UCSD-AML1 (cell line): ENCODE data around the gene MEGF11.
"Not testable (repeated sequence)": the region's sequence is repeated elsewhere in the genome, so short reads cannot be mapped to it uniquely, and the experiment has no call there.

Source experiments
- DNase-seq: peaks from one replicate; lab custom pipeline; 2025; ENCODE audit not compliant: unreplicated experiment; lab: John Stamatoyannopoulos, UW

MEGF11 gene

GRCh38 chr15:66276546-66276945 lies 23.0 kb upstream of the MEGF11 start:
- no peak for DNase-seq

DNA sequence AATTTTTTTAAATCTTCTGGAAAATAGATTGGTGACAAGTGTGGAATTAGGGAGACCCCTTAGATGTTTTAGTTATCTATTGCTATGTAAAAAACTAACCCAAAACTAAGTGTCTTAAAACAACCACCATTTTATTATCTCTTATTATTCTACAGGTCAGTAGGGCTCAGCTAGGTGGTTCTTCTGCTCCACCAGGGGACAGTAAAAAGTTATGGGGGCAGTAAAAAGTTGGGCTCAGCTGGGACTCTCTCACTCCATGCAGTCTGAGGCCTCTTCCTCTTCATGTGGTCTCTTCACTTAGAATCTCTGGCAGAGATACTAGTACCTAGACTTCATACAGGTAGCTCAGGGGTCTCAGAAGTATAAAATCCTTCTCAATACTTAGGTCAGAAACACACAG lies 21.8 kb upstream of the MEGF11 start:
- DNase-seq: no peak

DNA sequence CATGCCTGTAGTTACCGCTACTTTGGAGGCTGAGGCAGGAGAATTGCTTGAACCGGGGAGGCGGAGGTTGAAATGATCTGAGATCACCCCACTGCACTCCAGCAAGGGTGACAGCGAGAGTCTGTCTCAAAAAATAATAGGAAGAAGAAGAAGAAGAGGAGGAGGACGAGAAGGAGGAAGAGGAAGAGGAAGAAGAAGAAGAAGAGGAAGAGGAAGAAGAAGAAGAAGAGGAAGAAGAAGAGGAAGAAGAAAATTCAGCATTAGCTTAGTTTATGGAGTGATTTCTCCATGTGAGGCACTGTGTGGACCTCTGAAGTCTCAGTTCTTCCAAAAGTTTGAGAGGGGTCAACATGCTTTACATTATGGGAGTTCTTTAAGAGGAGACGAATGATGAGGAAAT lies 17.4 kb upstream of the MEGF11 start:
- no peak for DNase-seq

GRCh38 chr15:66269326-66270090 lies 16.0 kb upstream of the MEGF11 start:
- no peak for DNase-seq

- no peak for DNase-seq
Measured at GRCh38 chr15:66264859-66265513, 11.4 kb upstream of the MEGF11 start.

DNA sequence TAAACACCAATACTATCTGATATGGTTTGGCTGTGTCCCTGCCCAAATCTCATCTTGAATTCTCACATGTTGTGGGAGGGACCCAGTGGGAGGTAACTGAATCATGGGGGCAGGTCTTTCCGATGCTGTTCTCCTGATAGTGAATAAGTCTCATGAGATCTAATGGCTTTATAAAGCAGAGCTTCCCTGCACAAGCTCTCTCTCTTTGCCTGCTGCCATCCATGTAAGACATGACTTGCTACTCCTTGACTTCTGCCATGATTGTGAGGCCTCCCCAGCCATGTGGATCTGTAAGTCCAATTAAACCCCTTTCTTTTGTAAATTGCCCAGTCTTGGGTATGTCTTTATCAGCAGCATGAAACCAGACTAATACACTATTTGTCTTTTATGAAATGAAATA lies 9.3 kb upstream of the MEGF11 start:
- not testable (repeated sequence) for DNase-seq

DNA sequence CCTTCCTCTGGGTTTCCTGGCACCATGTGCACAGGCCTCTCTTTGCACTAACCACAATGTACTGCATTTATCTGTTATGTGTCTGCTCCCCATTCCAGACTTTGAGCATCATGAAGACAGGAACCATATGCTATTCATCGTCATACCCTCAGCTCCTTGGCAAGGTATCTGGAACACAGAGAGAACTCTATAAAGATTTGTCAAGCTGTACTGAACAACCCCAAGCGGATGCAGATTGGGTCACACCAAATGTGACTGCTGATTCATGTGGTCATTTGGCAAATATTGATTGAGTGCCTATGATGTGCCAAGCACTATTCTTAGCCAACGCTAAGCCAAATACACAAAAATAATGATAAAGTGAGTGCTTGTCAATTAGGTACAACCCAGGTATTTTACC lies 7.5 kb upstream of the MEGF11 start:
- no peak for DNase-seq

DNA sequence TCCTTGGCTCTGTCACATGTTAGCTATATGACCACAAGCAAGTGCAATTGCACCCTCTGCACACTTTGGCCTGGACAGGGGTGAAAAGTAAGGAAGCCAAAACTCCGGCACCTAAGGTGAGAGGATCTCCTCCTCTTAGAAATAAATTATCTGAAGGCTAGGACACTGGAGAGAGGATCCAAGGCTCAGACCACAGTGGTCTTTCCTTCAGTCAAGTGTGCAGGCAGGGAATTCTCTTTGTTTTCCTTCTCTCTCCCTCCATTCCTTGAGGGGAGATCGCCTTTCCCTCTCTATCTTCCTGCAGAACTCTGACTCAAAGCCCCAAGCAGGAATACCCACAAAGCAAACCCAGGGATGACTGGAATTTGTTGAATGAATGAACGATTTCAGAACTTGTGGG lies 3.1 kb upstream of the MEGF11 start:
- DNase-seq: no peak

- no peak for DNase-seq
Measured at GRCh38 chr15:66254951-66255676, 1.6 kb upstream of the MEGF11 start.

DNA sequence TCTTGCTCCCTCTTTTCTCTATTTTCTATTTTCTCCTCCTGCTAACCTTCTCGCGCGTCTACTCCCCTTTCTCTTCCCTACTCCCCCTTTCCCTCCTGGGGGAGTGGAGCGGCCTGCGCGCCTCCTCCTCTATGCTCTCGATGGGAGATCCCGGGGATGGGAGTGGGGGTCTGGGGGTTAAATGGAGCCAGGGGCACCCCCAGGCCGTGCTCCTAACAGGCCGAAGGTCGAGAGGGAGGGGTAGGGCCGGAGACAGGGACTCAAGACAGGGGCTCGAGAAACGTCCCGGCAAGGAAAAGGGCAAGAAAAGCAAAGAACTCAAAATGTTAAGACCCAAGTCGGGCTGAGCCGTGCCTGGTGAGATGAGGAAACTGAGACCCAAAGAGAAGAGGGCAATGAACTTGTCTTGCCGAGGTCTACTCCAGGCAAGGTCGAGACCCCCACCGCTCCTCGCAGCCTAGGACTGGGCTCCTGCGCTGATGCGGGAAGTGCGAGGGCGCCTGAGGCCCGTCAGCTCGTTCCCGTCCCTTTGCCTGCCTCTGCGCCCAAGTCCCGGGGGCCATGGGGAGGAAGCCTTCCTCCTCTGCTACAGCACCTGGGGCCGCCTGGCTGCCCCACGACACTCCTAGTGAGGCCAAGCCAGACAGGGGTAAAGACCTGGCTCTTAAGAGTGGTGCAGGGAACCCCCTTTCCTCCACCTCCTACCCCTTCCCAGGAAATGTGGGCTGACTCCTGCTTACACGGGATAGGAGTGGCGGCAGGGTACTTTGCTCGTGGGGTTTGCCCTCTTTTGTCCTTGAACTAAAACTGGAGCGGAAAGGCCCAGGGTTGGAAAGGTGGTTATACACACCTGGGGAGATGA lies 770 bp upstream of the MEGF11 start:
- DNase-seq: no peak

GRCh38 chr15:66252685-66253417 lies 699 bp downstream of the MEGF11 start:
- no peak for DNase-seq

GRCh38 chr15:66251790-66252684 lies 1.5 kb downstream of the MEGF11 start:
- DNase-seq: peak; percentile 63

- DNase-seq: no peak
Measured at GRCh38 chr15:66251065-66251789, 2.3 kb downstream of the MEGF11 start.

GRCh38 chr15:66249605-66250174 lies 3.9 kb downstream of the MEGF11 start:
- DNase-seq: no peak

- DNase-seq: no peak
Measured at GRCh38 chr15:66246937-66247336, 6.6 kb downstream of the MEGF11 start.

DNA sequence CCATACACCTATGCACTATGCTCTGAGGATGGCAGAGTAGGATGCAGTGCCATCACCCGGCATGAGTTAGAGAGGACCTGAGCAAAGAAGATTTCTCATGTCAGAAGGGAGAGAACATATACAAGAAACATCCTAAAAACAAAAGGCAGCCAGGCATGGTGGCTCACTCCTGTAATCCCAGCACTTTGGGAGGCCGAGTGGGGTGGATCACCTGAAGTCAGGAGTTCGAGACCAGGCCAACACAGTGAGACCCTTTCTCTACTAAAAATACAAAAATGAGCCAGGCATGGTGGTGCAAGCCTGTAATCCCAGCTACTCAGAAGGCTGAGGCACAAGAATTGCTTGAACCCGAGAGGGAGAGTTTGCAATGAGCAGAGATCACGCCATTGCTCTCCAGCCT lies 7.7 kb downstream of the MEGF11 start:
- DNase-seq: not testable (repeated sequence)

GRCh38 chr15:66241908-66242285 lies 11.7 kb downstream of the MEGF11 start:
- no peak for DNase-seq

DNA sequence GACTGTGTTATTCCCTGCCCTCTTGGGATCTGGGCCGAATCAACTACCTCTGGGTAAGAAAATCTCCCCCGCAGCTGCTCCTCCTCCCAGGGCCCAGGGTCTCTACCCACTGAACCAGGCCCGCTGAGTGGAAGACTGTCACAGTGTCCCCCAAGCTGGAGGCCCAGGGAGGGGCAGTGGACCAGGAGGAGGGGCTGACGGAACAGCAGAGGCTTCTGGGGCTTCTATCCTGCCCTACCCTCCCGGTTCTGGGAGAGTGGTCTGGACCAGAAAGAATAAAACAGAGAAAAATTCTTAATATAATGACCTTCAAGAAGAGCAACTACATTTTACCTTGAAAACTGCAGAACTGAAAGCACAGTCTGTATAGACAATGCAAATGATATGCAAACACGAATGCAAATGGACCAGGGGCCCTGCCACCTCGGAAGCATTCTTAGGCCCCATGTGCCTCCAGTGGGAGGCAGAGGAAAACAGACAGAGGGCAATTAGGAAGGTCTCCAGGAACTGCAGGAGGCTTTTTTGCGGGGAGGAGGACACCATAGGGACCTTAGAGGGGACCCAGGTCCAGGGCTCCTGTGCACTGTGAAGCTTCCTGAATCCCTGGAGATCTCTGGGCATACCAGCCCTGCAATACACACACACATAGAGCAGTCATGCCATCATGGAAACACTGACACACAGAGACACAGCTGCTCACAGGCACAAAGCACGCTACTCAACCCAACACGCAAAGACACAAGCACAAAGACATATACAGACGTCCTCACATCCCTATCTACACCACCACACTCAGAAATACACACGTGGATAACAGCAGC lies 12.3 kb downstream of the MEGF11 start:
- DNase-seq: no peak
